Left ventricle myocardium inferior (tissue), 1 donor: ENCODE data around the gene CCDC149. TPM values are rescaled to one million over a fixed set of nuclear protein-coding genes. Genes with fewer than 3 reads are reported as not detected.
A peak's percentile ranks its signal among the peaks of the same experiment; 100 is the strongest.

Experiments
- DNase-seq: peaks from one replicate; pipeline ENCODE4 v3.0.0-alpha.2; 2020
- H3K27ac ChIP-seq: fragments of 200-600 bp; replicated peaks from 2 replicates; pipeline ENCODE4 v1.8.0; 2021
- H3K27me3 ChIP-seq: fragments of 200-600 bp; 2 replicates; pipeline ENCODE4 v1.8.0; 2021; ENCODE audit warnings: low read depth
- H3K36me3 ChIP-seq: fragments of 200-600 bp; 2 replicates; pipeline ENCODE4 v1.8.0; 2021
- H3K4me1 ChIP-seq: fragments of 200-600 bp; 2 replicates; pipeline ENCODE4 v1.8.0; 2021
- H3K4me3 ChIP-seq: fragments of 200-600 bp; 2 replicates; pipeline ENCODE4 v1.8.0; 2021; ENCODE audit warnings: mild to moderate bottlenecking, moderate library complexity
- H3K9me3 ChIP-seq: fragments of 200-600 bp; replicated peaks from 2 replicates; pipeline ENCODE4 v1.8.0; 2021
- intact Hi-C: fragments of 100-400 bp; cut with micrococcal nuclease; formaldehyde crosslinking; loops from one replicate; pipeline ENCODE4 v1.11.0; 2022
- total RNA-seq: library from RNA; stranded (reverse); fragmentation: NEBNext Ultra II Directional; extraction: Animal tissue kit (Norgen Biotek cat#: 25700); gene quantifications from one replicate; pipeline ENCODE4 v1.2.1, GENCODE V29; 2021
- TF ChIP-seq, protein P1 (sequence below): fragments of 200-600 bp; IDR thresholded peaks from 2 replicates; pipeline ENCODE4 v1.8.0; 2021; ENCODE audit warnings: antibody characterized with exemption, mild to moderate bottlenecking, borderline replicate concordance
- donor health status: DM: no; HTN: yes; CAD: no; lungs with severe emphysema.

The CCDC149 gene
- total RNA-seq, 1 donor from 2014 or later = 9.0 TPM

GRCh38 chr4:24800325-24800895 lies 112.4 kb downstream of the CCDC149 start:
- Histone ChIP-seq H3K9me3 (no peaks in the 10 kb centered on the region), H3K4me1 (peaks cover 40% of the 10 kb centered on the region), H3K4me3 (peak overlapping the region; percentile 53), H3K36me3 (no peaks in the 10 kb centered on the region), H3K27me3 (peaks cover 32% of the 10 kb centered on the region), H3K27ac (peak overlapping the region; percentile 58)
- intact Hi-C loops = no loop called here
- DNase-seq = peak; percentile 31
- TF ChIP-seq, protein P1, sequence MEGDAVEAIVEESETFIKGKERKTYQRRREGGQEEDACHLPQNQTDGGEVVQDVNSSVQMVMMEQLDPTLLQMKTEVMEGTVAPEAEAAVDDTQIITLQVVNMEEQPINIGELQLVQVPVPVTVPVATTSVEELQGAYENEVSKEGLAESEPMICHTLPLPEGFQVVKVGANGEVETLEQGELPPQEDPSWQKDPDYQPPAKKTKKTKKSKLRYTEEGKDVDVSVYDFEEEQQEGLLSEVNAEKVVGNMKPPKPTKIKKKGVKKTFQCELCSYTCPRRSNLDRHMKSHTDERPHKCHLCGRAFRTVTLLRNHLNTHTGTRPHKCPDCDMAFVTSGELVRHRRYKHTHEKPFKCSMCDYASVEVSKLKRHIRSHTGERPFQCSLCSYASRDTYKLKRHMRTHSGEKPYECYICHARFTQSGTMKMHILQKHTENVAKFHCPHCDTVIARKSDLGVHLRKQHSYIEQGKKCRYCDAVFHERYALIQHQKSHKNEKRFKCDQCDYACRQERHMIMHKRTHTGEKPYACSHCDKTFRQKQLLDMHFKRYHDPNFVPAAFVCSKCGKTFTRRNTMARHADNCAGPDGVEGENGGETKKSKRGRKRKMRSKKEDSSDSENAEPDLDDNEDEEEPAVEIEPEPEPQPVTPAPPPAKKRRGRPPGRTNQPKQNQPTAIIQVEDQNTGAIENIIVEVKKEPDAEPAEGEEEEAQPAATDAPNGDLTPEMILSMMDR = no peak

DNA sequence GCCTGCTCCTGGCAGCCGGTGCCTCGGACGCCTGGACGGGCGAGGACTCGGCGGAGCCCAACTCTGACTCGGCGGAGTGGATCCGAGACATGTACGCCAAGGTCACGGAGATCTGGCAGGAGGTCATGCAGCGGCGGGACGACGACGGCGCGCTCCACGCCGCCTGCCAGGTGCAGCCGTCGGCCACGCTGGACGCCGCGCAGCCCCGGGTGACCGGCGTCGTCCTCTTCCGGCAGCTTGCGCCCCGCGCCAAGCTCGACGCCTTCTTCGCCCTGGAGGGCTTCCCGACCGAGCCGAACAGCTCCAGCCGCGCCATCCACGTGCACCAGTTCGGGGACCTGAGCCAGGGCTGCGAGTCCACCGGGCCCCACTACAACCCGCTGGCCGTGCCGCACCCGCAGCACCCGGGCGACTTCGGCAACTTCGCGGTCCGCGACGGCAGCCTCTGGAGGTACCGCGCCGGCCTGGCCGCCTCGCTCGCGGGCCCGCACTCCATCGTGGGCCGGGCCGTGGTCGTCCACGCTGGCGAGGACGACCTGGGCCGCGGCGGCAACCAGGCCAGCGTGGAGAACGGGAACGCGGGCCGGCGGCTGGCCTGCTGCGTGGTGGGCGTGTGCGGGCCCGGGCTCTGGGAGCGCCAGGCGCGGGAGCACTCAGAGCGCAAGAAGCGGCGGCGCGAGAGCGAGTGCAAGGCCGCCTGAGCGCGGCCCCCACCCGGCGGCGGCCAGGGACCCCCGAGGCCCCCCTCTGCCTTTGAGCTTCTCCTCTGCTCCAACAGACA lies 113.1 kb downstream of the CCDC149 start:
- peak overlapping the region; percentile 58 for H3K27ac ChIP-seq
- TF ChIP-seq, protein P1 = no peak

DNA sequence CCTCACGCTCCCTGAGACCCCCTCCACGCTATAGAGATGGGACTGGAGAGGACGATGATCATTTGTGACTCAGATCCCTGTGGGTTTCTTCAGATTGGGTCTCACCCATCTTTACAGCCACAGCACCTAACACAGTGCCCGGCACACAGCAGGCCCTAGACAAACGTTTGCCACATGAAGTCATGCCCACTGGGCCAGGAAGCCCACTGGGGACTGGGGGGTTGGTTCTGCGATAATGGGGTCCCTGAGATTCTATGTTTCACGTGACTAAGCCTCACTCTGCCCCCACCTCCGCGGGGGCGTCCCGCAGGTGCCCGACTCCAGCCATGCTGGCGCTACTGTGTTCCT lies 113.7 kb downstream of the CCDC149 start:
- intact Hi-C loops = no loop called here

More for the DNA sequence above, 113.1 kb downstream of the CCDC149 start:
- DNase-seq = no peak
- Histone ChIP-seq H3K9me3 (no peaks in the 10 kb centered on the region), H3K4me3 (peak overlapping the region; percentile 53), H3K27me3 (peaks cover 32% of the 10 kb centered on the region), H3K4me1 (peaks cover 44% of the 10 kb centered on the region), H3K36me3 (no peaks in the 10 kb centered on the region)
- intact Hi-C loops = no loop called here

GRCh38 chr4:24798036-24798610 lies 114.7 kb downstream of the CCDC149 start:
- Histone ChIP-seq H3K4me3 (no peak overlapping the region), H3K4me1 (peaks cover 58% of the 10 kb centered on the region), H3K9me3 (no peaks in the 10 kb centered on the region), H3K27ac (no peak overlapping the region), H3K36me3 (no peaks in the 10 kb centered on the region), H3K27me3 (peaks cover 32% of the 10 kb centered on the region)
- DNase-seq = no peak
- intact Hi-C loops = no loop called here
- TF ChIP-seq, protein P1 = no peak

More for the DNA sequence above, 113.7 kb downstream of the CCDC149 start:
- H3K4me1 ChIP-seq = peaks cover 50% of the 10 kb centered on the region
- no peaks in the 10 kb centered on the region for H3K36me3 ChIP-seq
- H3K27me3 ChIP-seq = peaks cover 32% of the 10 kb centered on the region
- no peak overlapping the region for H3K27ac ChIP-seq
- H3K4me3 ChIP-seq = no peak overlapping the region
- DNase-seq = no peak
- TF ChIP-seq, protein P1 = no peak
- no peaks in the 10 kb centered on the region for H3K9me3 ChIP-seq

DNA sequence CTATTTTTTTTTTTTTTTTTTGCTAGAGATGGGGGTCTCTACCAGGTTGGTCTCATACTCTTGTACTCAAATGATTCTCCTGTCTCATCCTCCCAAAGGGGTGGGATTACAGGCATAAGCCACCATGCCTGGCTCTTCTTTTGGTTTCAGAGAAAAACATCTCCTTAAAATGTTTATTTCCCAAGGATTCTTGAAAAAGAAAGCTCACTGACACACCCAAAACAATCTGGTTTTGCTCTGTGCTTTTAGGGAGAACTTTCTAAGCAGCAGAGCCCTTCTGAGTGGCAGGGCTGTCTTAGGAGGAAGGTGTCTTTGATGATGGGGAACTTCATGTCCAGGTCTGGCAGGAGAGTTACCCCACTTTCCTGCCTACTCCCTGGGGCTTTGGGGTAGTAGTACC lies 116.2 kb downstream of the CCDC149 start:
- no peak for DNase-seq
- no peaks in the 10 kb centered on the region for H3K36me3 ChIP-seq
- no peaks in the 10 kb centered on the region for H3K9me3 ChIP-seq
- TF ChIP-seq, protein P1 = no peak
- H3K4me1 ChIP-seq = peaks cover 48% of the 10 kb centered on the region
- H3K27ac ChIP-seq = peak overlapping the region; percentile 82
- H3K27me3 ChIP-seq = peaks cover 32% of the 10 kb centered on the region
- intact Hi-C loops = no loop called here
- peak overlapping the region; percentile 59 for H3K4me3 ChIP-seq
